Gastrocnemius medialis (tissue), 4 donors: ENCODE results near the gene STON2. TPM values are rescaled to one million over a fixed set of nuclear protein-coding genes. Genes with fewer than 3 reads are reported as not detected.

Experiments
- ATAC-seq, 2 donors: fragments of 150-250 bp; one replicate each; pipeline ENCODE4 v1.9.1; 2016
- DNase-seq, 2 donors: peaks; one replicate each; pipeline ENCODE4 v3.0.0-alpha.2; 2019
- H3K27ac ChIP-seq, 4 donors: fragments of 200-600 bp; sonication (generic); 1 replicate in 1 of 4; 2 replicates in 3 of 4; pipeline ENCODE4 v1.5.1; 2016 to 2018; ENCODE audit warnings: mild to moderate bottlenecking in 2 of 4, moderate library complexity in 1 of 4
- H3K27me3 ChIP-seq, 3 donors: fragments of 200-600 bp; sonication (generic) in 2 of 3; 1 replicate in 1 of 3; 2 replicates in 2 of 3; pipeline versions ENCODE4 v1.5.1 to v1.6.0; 2016 to 2019; ENCODE audit warnings: mild to moderate bottlenecking in 1 of 3, moderate library complexity in 1 of 3
- H3K36me3 ChIP-seq, 2 donors: fragments of 200-600 bp; sonication (generic) in 1 of 2; one replicate each; pipeline ENCODE4 v1.5.1; 2017 to 2018
- H3K4me1 ChIP-seq, 2 donors: fragments of 200-600 bp; sonication (generic) in 1 of 2; one replicate each; pipeline ENCODE4 v1.5.1; 2016 to 2017; ENCODE audit warnings: mild to moderate bottlenecking in 2 of 2
- H3K4me3 ChIP-seq, 4 donors: fragments of 200-600 bp; sonication (generic) in 3 of 4; 1 replicate in 1 of 4; 2 replicates in 3 of 4; pipeline ENCODE4 v1.5.1; 2016 to 2019; ENCODE audit warnings: mild to moderate bottlenecking in 2 of 4
- H3K9me3 ChIP-seq, 3 donors: fragments of 200-600 bp; sonication (generic) in 2 of 3; 1 replicate in 1 of 3; 2 replicates in 2 of 3; pipeline ENCODE4 v1.5.1; 2016 to 2019
- POLR2A ChIP-seq, 2 donors: fragments of 450-650 bp; IDR thresholded peaks; one replicate each; pipeline ENCODE4 v1.6.1; 2017; ENCODE audit warnings: antibody characterized with exemption in 2 of 2, mild to moderate bottlenecking in 2 of 2, moderate library complexity in 2 of 2
- in situ Hi-C, 4 donors: fragments of 200-750 bp; cut with MboI; loops; one replicate each; pipeline versions ENCODE4 v1.15.0 to v1.8.0; 2017; ENCODE audit warnings: low sequenced_read_pairs in 4 of 4
- intact Hi-C: fragments of 100-400 bp; cut with DNase I; formaldehyde crosslinking; loops from one replicate; pipeline ENCODE4 v1.15.1; 2023; ENCODE audit warnings: low total_unique reads
- total RNA-seq, 4 donors: library from RNA; depleted of rRNA; stranded (reverse); fragments of >200 nt; gene quantifications; one replicate each; pipeline versions ENCODE4 v1.1.0 to v1.2.3, GENCODE V29; 2016
- TF ChIP-seq, protein P1 (sequence below), 5 experiments: fragments of 450-650 bp in 3 of 5; fragments of 200-600 bp in 2 of 5; sonication (generic) in 2 of 5; IDR thresholded peaks in 4 of 5; conservative IDR thresholded peaks in 1 of 5; 1 replicate in 4 of 5; 2 replicates in 1 of 5; pipeline ENCODE4 v1.5.1; 2016 to 2019; ENCODE audit warnings: antibody characterized with exemption in 5 of 5, mild to moderate bottlenecking in 3 of 5, moderate library complexity in 3 of 5

Gene STON2
- total RNA-seq, 4 donors from 2014 or later: 60.2 to 198 (median 161) TPM

- no peaks in the 10 kb centered on the region for H3K36me3 ChIP-seq
- in situ Hi-C loops: no loop called here
- H3K27ac ChIP-seq: no peak overlapping the region
- no peaks in the 10 kb centered on the region for H3K9me3 ChIP-seq
- TF ChIP-seq, protein P1, sequence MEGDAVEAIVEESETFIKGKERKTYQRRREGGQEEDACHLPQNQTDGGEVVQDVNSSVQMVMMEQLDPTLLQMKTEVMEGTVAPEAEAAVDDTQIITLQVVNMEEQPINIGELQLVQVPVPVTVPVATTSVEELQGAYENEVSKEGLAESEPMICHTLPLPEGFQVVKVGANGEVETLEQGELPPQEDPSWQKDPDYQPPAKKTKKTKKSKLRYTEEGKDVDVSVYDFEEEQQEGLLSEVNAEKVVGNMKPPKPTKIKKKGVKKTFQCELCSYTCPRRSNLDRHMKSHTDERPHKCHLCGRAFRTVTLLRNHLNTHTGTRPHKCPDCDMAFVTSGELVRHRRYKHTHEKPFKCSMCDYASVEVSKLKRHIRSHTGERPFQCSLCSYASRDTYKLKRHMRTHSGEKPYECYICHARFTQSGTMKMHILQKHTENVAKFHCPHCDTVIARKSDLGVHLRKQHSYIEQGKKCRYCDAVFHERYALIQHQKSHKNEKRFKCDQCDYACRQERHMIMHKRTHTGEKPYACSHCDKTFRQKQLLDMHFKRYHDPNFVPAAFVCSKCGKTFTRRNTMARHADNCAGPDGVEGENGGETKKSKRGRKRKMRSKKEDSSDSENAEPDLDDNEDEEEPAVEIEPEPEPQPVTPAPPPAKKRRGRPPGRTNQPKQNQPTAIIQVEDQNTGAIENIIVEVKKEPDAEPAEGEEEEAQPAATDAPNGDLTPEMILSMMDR (IDR thresholded peaks at IDR 0.05 in 4 of 5, conservative IDR thresholded peaks at IDR 0.05 in 1 of 5): no peak
- TF ChIP-seq POLR2A (IDR thresholded peaks at IDR 0.05): no peak
- intact Hi-C loops: no loop called here
- DNase-seq: no peak
- peaks cover 9 to 28% of the 10 kb centered on the region in 2 donors for H3K4me1 ChIP-seq
- no peak overlapping the region for H3K4me3 ChIP-seq
- ATAC-seq: no peak
- H3K27me3 ChIP-seq: no peaks in the 10 kb centered on the region
These were observed 58.8 kb downstream of the STON2 start for GRCh38 chr14:81341370-81341769.

DNA sequence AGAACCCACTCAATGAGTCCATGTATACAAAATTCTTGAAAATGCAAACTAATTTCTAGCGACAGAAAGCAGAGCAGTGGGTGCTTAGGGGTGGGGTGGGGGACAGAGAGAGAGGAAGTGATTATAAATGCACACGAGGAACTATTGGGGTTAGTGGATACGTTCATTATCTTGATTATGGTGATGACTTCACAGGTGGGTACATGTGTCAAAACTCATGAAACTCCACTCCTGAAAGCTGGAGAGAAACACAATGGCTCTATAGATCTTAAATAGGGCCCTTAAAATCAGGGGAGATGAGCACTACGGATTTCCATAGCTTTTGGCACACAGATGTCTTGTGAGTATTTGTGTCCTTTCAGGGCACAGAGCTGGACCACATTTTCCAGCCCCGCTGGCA lies 59.9 kb downstream of the STON2 start:
- in situ Hi-C loops (no loop called here), intact Hi-C loops (no loop called here)
- Histone ChIP-seq H3K27ac (no peak overlapping the region), H3K4me3 (no peak overlapping the region), H3K36me3 (no peaks in the 10 kb centered on the region), H3K27me3 (no peaks in the 10 kb centered on the region), H3K4me1 (peaks cover 9 to 28% of the 10 kb centered on the region in 2 donors), H3K9me3 (no peaks in the 10 kb centered on the region)
- DNase-seq: no peak
- TF ChIP-seq, protein P1 (IDR thresholded peaks at IDR 0.05 in 4 of 5, conservative IDR thresholded peaks at IDR 0.05 in 1 of 5): no peak
- no peak for TF ChIP-seq POLR2A (IDR thresholded peaks at IDR 0.05)
- ATAC-seq: no peak

DNA sequence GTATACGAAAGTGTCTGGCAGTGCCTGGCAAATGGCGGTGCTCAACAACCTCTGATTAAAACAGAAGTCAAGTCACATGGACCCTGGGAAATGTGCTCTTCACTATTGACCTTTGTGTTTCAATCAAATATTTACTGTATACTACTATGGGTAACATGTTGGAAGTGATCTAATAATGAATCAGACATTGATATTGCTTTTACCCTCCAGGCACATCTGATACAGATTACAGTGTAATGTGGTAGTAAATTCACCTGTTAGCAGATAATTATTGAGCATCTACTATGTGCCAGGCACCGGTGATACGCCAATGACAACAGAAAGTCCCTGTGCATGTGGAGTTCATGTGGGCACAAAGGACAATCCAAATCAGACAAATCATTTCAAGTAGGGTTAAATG lies 63.1 kb downstream of the STON2 start:
- in situ Hi-C loops: no loop called here
- no peak for ATAC-seq
- H3K36me3 ChIP-seq: no peaks in the 10 kb centered on the region
- no peaks in the 10 kb centered on the region for H3K9me3 ChIP-seq
- H3K27me3 ChIP-seq: no peaks in the 10 kb centered on the region
- H3K4me3 ChIP-seq: no peak overlapping the region
- DNase-seq: no peak
- H3K27ac ChIP-seq: no peak overlapping the region
- TF ChIP-seq POLR2A (IDR thresholded peaks at IDR 0.05): no peak
- TF ChIP-seq, protein P1 (IDR thresholded peaks at IDR 0.05 in 4 of 5, conservative IDR thresholded peaks at IDR 0.05 in 1 of 5): no peak
- intact Hi-C loops: no loop called here
- H3K4me1 ChIP-seq: peaks cover 0 to 7% of the 10 kb centered on the region in 2 donors

GRCh38 chr14:81336009-81336408 lies 64.1 kb downstream of the STON2 start:
- Histone ChIP-seq H3K27me3 (no peaks in the 10 kb centered on the region), H3K36me3 (no peaks in the 10 kb centered on the region), H3K4me3 (no peak overlapping the region), H3K4me1 (peaks cover 0 to 8% of the 10 kb centered on the region in 2 donors), H3K9me3 (no peaks in the 10 kb centered on the region), H3K27ac (no peak overlapping the region)
- intact Hi-C loops: no loop called here
- TF ChIP-seq POLR2A (IDR thresholded peaks at IDR 0.05): no peak
- ATAC-seq (no peak), DNase-seq (no peak)
- in situ Hi-C loops: no loop called here

GRCh38 chr14:81332725-81333124 lies 67.4 kb downstream of the STON2 start:
- in situ Hi-C loops: no loop called here
- H3K27me3 ChIP-seq: no peaks in the 10 kb centered on the region

More at GRCh38 chr14:81332725-81333124, 67.4 kb downstream of the STON2 start:
- H3K9me3 ChIP-seq: no peaks in the 10 kb centered on the region
- ATAC-seq (no peak), DNase-seq (no peak)
- H3K27ac ChIP-seq: no peak overlapping the region
- peaks cover 0 to 8% of the 10 kb centered on the region in 2 donors for H3K4me1 ChIP-seq
- no peak for TF ChIP-seq POLR2A (IDR thresholded peaks at IDR 0.05)
- TF ChIP-seq, protein P1 (IDR thresholded peaks at IDR 0.05 in 4 of 5, conservative IDR thresholded peaks at IDR 0.05 in 1 of 5): no peak
- no peaks in the 10 kb centered on the region for H3K36me3 ChIP-seq
- H3K4me3 ChIP-seq: no peak overlapping the region
- intact Hi-C loops: no loop called here
